B cell (primary cell): Measurements from ENCODE around the gene TTF2. TPM values are rescaled to one million over a fixed set of nuclear protein-coding genes. Genes with fewer than 3 reads are reported as not detected.

Source experiments
- ATAC-seq: fragments of 200-7000 bp; cut with Tn5 transposase; one replicate; pipeline ENCODE4 v1.10.0; 2021; ENCODE audit warnings: low read depth, mild to moderate bottlenecking, moderate number of reproducible peaks, moderate library complexity
- CTCF ChIA-PET: fragments of 350-600 bp; sonication (Branson Sonifier 250); formaldehyde crosslinking; loops from one replicate; lab custom pipeline; 2021; ENCODE audit warnings: antibody characterized with exemption, inconsistent platforms; lab: Charles Lee
- POLR2A ChIA-PET: fragments of 350-600 bp; sonication (Branson Sonifier 250); formaldehyde crosslinking; loops from one replicate; lab custom pipeline; 2021; ENCODE audit warnings: antibody characterized with exemption; lab: Charles Lee
- DNase-seq: peaks from one replicate; pipeline ENCODE4 v3.0.0; 2013
- H2AFZ ChIP-seq: 2 replicates; pipeline ENCODE4 v1.6.1; 2012; ENCODE audit warnings: mild to moderate bottlenecking, low read depth, low read length; ENCODE audit not compliant: insufficient read depth, poor library complexity, severe bottlenecking
- H3K27ac ChIP-seq, 2 donors: 1 replicate in 1 of 2; 2 replicates in 1 of 2; pipeline ENCODE4 v1.5.1; 2012 to 2013; ENCODE audit warnings: low read length in 2 of 2, mild to moderate bottlenecking in 2 of 2, moderate library complexity in 1 of 2
- H3K27me3 ChIP-seq, 4 experiments: fragments of 200-600 bp in 1 of 4; sonication (generic) in 1 of 4; replicated peaks in 1 of 4; 1 replicate in 2 of 4; 2 replicates in 2 of 4; pipeline versions ENCODE4 v1.6.1 to v1.7.0; 2013 to 2016; ENCODE audit warnings: low read length in 3 of 4, mild to moderate bottlenecking in 2 of 4, mixed read lengths in 1 of 4, moderate library complexity in 1 of 4; ENCODE audit not compliant: insufficient read depth in 4 of 4, control insufficient read depth in 3 of 4; ENCODE audit errors: control extremely low read depth in 1 of 4
- H3K36me3 ChIP-seq, 2 experiments: replicated peaks in 1 of 2; 1 replicate in 1 of 2; 2 replicates in 1 of 2; pipeline versions ENCODE4 v1.6.1 to v1.7.1; 2013; ENCODE audit warnings: low read length in 1 of 2; ENCODE audit not compliant: insufficient read depth in 2 of 2, control insufficient read depth in 1 of 2; ENCODE audit errors: control extremely low read depth in 1 of 2, extremely low read depth in 1 of 2
- H3K4me1 ChIP-seq, 2 donors: fragments of 200-600 bp in 1 of 2; sonication (generic) in 1 of 2; 1 replicate in 1 of 2; 2 replicates in 1 of 2; pipeline versions ENCODE4 v1.5.1 to v1.6.1; 2013 to 2017; ENCODE audit warnings: low read length in 2 of 2; ENCODE audit not compliant: control insufficient read depth in 2 of 2, insufficient read depth in 2 of 2
- H3K4me2 ChIP-seq: replicated peaks from 2 replicates; pipeline ENCODE3; 2012; ENCODE audit warnings: mild to moderate bottlenecking, low read depth, low read length; ENCODE audit not compliant: poor library complexity, severe bottlenecking
- H3K4me3 ChIP-seq, 5 experiments: fragments of 200-600 bp in 1 of 5; sonication (generic) in 1 of 5; 1 replicate in 3 of 5; 2 replicates in 2 of 5; pipeline versions ENCODE4 v1.5.1 to v1.7.0; 2011 to 2016; ENCODE audit warnings: low read length in 4 of 5, mild to moderate bottlenecking in 4 of 5, low read depth in 2 of 5, control low read depth in 1 of 5, moderate library complexity in 1 of 5; ENCODE audit not compliant: insufficient read depth in 1 of 5; ENCODE audit errors: control extremely low read depth in 1 of 5, extremely low read depth in 1 of 5
- H3K79me2 ChIP-seq: fragments of 200-600 bp; sonication (generic); one replicate; pipeline ENCODE4 v1.6.0; 2016; ENCODE audit warnings: low read length; ENCODE audit not compliant: control insufficient read depth, insufficient read depth
- H3K9ac ChIP-seq: fragments of 200-600 bp; sonication (generic); 2 replicates; pipeline ENCODE4 v1.6.1; 2017; ENCODE audit warnings: mild to moderate bottlenecking, low read length, moderate library complexity
- H3K9me3 ChIP-seq, 3 donors: one replicate each; pipeline versions ENCODE4 v1.6.1 to v1.7.1; 2013; ENCODE audit warnings: low read length in 2 of 3; ENCODE audit not compliant: control insufficient read depth in 2 of 3, insufficient read depth in 1 of 3; ENCODE audit errors: control extremely low read depth in 1 of 3
- H4K20me1 ChIP-seq: 2 replicates; pipeline ENCODE4 v1.6.0; 2012; ENCODE audit warnings: mild to moderate bottlenecking, low read length; ENCODE audit not compliant: insufficient read depth, control insufficient read depth, poor library complexity, severe bottlenecking
- H3K27ac Mint-ChIP-seq: one replicate; pipeline ENCODE4 v1.8.0; 2021; ENCODE audit warnings: mixed read lengths
- H3K27me3 Mint-ChIP-seq: one replicate; pipeline ENCODE4 v1.8.0; 2021; ENCODE audit warnings: mixed read lengths
- H3K4me1 Mint-ChIP-seq: one replicate; pipeline ENCODE4 v1.8.0; 2021; ENCODE audit warnings: mixed read lengths
- H3K4me3 Mint-ChIP-seq: one replicate; pipeline ENCODE4 v1.8.0; 2021; ENCODE audit warnings: mixed read lengths
- H3K9me3 Mint-ChIP-seq: one replicate; pipeline ENCODE4 v1.8.0; 2022; ENCODE audit warnings: mixed read lengths; ENCODE audit not compliant: insufficient read depth
- CTCF ChIP-seq: fragments of 200-600 bp; IDR thresholded peaks from one replicate; pipeline ENCODE4 v1.8.0; 2022; ENCODE audit warnings: antibody characterized with exemption, mild to moderate bottlenecking
- EZH2 ChIP-seq: IDR thresholded peaks from 2 replicates; pipeline ENCODE4 v1.6.1; 2012; ENCODE audit warnings: borderline replicate concordance, low read depth, mild to moderate bottlenecking, moderate library complexity, low read length; ENCODE audit not compliant: insufficient read depth, poor library complexity, severe bottlenecking
- WGBS: methylation state at CpG from one replicate; pipeline ENCODE4 v1.1.5; 2013; ENCODE audit warnings: missing lambda C conversion rate; ENCODE audit not compliant: insufficient coverage; 5-methylcytosine and 5-hydroxymethylcytosine counted together
- intact Hi-C: fragments of 100-400 bp; cut with micrococcal nuclease; formaldehyde crosslinking; loops from one replicate; pipeline ENCODE4 v1.10.0; 2022
- polyA plus RNA-seq: library from polyadenylated mRNA; depleted of rRNA; stranded (reverse); fragments of >200 nt; gene quantifications from 2 replicates; pipeline ENCODE4 v1.2.3, GENCODE V29; 2012
- total RNA-seq, 2 donors: library from RNA; stranded (reverse); fragments of 120-200 nt in 1 of 2; gene quantifications; 1 replicate in 1 of 2; 2 replicates in 1 of 2; pipeline versions ENCODE4 v1.2.3 to v1.2.4, GENCODE V29; 2013 to 2022

Gene TTF2
- total and polyA plus RNA-seq, 2 donors (not counting 1 experiment from before 2014, with no cell fraction given): 11.3 to 28.9 TPM

GRCh38 chr1:117124661-117125060 lies 64.5 kb downstream of the TTF2 start:
- Mint-ChIP-seq H3K27ac (no peak overlapping the region), H3K4me3 (no peak overlapping the region), H3K9me3 (no peaks in the 10 kb centered on the region), H3K27me3 (peaks cover 14% of the 10 kb centered on the region), H3K4me1 (peaks cover 7% of the 10 kb centered on the region)
- no peak for TF ChIP-seq CTCF
- TF ChIP-seq EZH2: no peak
- H3K36me3 ChIP-seq: no peaks in the 10 kb centered on the region
- ChIA-PET CTCF (interaction anchor here (0.6 to 1.9 kb wide), 3 partner anchors 57 to 634 kb away, joined by 3 to 4 read pairs (median 4); partner anchors contain the start of gene TTF2), POLR2A (no interaction called here)
- no peaks in the 10 kb centered on the region for H3K9me3 ChIP-seq
- no peak overlapping the region for H3K4me3 ChIP-seq
- DNase-seq (no peak), ATAC-seq (no peak)
- WGBS: 83% methylated on average over 1 of the region's 1 CpG
- peaks cover 0 to 13% (median 3%) of the 10 kb centered on the region in 4 experiments for H3K27me3 ChIP-seq
- no peak overlapping the region for H3K4me2 ChIP-seq
- no peak overlapping the region for H3K9ac ChIP-seq
- peaks cover 9 to 15% of the 10 kb centered on the region in 2 donors for H3K4me1 ChIP-seq
- intact Hi-C loops: loop anchor here (10.0 kb wide), 1 partner anchor 990 kb away; no protein-coding TSS in a partner anchor
- H3K79me2 ChIP-seq: no peaks in the 10 kb centered on the region
- H3K27ac ChIP-seq: no peak overlapping the region
- no peaks in the 10 kb centered on the region for H4K20me1 ChIP-seq
- H2AFZ ChIP-seq: no peak overlapping the region

- H3K27me3 ChIP-seq: peaks cover 0 to 13% (median 5%) of the 10 kb centered on the region in 4 experiments
- DNase-seq (no peak), ATAC-seq (no peak)
- Mint-ChIP-seq H3K4me1 (peaks cover under 1% of the 10 kb centered on the region), H3K27ac (no peak overlapping the region), H3K4me3 (no peak overlapping the region), H3K27me3 (peaks cover 14% of the 10 kb centered on the region), H3K9me3 (no peaks in the 10 kb centered on the region)
- H3K4me1 ChIP-seq: no peaks in the 10 kb centered on the region
- intact Hi-C loops: loop anchor here (1.0 to 10.0 kb wide), 2 partner anchors 59 to 993 kb away; no protein-coding TSS in a partner anchor
- no peak overlapping the region for H3K4me2 ChIP-seq
- ChIA-PET POLR2A (no interaction called here), CTCF (interaction anchor here (1.0 to 3.3 kb wide), 15 partner anchors 8 to 768 kb away, joined by 3 to 39 read pairs (median 7); partner anchors contain the start of gene TTF2)
- no peaks in the 10 kb centered on the region for H3K36me3 ChIP-seq
- no peaks in the 10 kb centered on the region for H4K20me1 ChIP-seq
- H3K4me3 ChIP-seq: no peak overlapping the region
- TF ChIP-seq EZH2 (no peak), CTCF (no peak)
- no peaks in the 10 kb centered on the region for H3K9me3 ChIP-seq
- no peaks in the 10 kb centered on the region for H3K79me2 ChIP-seq
- no peak overlapping the region for H3K9ac ChIP-seq
- no peak overlapping the region for H2AFZ ChIP-seq
- no peak overlapping the region for H3K27ac ChIP-seq
Measured at GRCh38 chr1:117127795-117128194, 67.7 kb downstream of the TTF2 start.
